ENCODE results near the gene RAP2C.

The RAP2C gene

DNA sequence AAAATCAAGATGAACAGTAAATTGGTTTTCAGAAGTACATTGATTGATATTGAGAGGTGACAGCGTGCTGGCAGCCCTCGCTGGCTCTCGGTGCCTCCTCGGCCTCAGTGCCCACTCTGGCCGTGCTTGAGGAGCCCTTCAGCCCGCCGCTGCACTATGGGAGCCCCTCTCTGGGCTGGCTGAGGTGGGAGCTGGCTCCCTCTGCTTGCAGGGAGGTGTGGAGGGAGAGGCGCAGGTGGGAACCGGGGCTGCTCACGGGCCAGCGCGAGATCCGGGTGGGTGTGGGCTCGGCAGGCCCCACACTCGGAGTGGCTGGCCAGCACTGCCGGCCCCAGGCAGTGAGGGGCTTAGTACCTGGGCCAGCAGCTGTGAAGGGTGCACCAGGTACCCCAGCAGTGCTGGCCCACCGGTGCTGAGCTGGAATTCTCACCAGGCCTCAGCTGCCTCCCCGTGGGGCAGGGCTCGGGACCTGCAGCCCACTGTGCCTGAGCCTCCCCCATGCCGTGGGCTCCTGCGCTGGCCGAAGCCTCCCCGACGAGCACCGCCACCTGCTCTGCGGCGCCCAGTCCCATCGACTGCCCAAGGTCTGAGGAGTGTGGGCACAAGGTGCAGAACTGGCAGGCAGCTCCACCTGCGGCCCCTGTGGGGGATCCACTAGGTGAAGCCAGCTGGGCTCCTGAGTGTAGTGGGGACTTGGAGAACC lies 25.2 kb downstream of the RAP2C start:
- H3K9me3 ChIP-seq (ENCODE audit: control insufficient read depth, insufficient read depth, low read depth, low read length), result peaks cover 8% of the 10 kb centered on the region
- TF ChIP-seq ZNF155 (tag by site-specific recombination; IDR thresholded peaks at IDR 0.05), result no peak
- no peak for TF ChIP-seq ZNF585B (tag by site-specific recombination; IDR thresholded peaks at IDR 0.05)
- TF ChIP-seq ZNF214 (tag by site-specific recombination; IDR thresholded peaks at IDR 0.05; ENCODE audit: borderline replicate concordance), result no peak
- H3K4me3 ChIP-seq (ENCODE audit: low read depth, low read length), result no peak overlapping the region
- ChIA-PET CTCF (no interaction called here), POLR2A (no interaction called here)
- no peak overlapping the region for H3K27ac ChIP-seq (ENCODE audit: extremely low read depth, low read depth, low read length)
- H3K36me3 ChIP-seq (ENCODE audit: control insufficient read depth in 2 of 2, insufficient read depth in 1 of 2, low read length in 2 of 2), result no peaks in the 10 kb centered on the region
- H3K4me1 ChIP-seq (ENCODE audit: control insufficient read depth, insufficient read depth, low read length), result no peaks in the 10 kb centered on the region

DNA sequence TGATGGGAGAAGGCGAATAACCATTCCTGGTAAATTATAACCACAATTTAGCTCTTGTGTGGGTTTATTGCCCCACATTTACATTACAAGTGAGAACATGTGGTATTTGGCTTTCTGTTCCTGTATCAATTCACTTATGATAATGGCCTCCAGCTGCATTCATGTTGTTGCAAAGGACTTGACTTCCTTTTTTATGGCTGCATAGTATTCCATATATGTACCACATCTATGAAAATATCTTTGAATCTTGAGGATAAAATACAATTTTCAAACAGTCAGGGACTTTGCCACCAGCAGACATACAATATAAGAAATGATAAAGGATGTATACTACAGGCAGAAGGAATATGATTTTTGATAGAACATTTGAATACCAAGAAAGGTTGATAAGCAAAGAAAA lies 27.3 kb downstream of the RAP2C start:
- no peaks in the 10 kb centered on the region for H3K4me1 ChIP-seq (ENCODE audit: control insufficient read depth, insufficient read depth, low read length)
- TF ChIP-seq, protein P1, sequence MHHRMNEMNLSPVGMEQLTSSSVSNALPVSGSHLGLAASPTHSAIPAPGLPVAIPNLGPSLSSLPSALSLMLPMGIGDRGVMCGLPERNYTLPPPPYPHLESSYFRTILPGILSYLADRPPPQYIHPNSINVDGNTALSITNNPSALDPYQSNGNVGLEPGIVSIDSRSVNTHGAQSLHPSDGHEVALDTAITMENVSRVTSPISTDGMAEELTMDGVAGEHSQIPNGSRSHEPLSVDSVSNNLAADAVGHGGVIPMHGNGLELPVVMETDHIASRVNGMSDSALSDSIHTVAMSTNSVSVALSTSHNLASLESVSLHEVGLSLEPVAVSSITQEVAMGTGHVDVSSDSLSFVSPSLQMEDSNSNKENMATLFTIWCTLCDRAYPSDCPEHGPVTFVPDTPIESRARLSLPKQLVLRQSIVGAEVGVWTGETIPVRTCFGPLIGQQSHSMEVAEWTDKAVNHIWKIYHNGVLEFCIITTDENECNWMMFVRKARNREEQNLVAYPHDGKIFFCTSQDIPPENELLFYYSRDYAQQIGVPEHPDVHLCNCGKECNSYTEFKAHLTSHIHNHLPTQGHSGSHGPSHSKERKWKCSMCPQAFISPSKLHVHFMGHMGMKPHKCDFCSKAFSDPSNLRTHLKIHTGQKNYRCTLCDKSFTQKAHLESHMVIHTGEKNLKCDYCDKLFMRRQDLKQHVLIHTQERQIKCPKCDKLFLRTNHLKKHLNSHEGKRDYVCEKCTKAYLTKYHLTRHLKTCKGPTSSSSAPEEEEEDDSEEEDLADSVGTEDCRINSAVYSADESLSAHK (tag by site-specific recombination; IDR thresholded peaks at IDR 0.05), result no peak
- TF ChIP-seq ZNF146 (tag by site-specific recombination; IDR thresholded peaks at IDR 0.05) (peak; percentile 79), ZNF707 (tag by site-specific recombination; IDR thresholded peaks at IDR 0.05) (no peak), ZNF350 (tag by site-specific recombination; IDR thresholded peaks at IDR 0.05) (no peak)
- TF ChIP-seq, protein P2, sequence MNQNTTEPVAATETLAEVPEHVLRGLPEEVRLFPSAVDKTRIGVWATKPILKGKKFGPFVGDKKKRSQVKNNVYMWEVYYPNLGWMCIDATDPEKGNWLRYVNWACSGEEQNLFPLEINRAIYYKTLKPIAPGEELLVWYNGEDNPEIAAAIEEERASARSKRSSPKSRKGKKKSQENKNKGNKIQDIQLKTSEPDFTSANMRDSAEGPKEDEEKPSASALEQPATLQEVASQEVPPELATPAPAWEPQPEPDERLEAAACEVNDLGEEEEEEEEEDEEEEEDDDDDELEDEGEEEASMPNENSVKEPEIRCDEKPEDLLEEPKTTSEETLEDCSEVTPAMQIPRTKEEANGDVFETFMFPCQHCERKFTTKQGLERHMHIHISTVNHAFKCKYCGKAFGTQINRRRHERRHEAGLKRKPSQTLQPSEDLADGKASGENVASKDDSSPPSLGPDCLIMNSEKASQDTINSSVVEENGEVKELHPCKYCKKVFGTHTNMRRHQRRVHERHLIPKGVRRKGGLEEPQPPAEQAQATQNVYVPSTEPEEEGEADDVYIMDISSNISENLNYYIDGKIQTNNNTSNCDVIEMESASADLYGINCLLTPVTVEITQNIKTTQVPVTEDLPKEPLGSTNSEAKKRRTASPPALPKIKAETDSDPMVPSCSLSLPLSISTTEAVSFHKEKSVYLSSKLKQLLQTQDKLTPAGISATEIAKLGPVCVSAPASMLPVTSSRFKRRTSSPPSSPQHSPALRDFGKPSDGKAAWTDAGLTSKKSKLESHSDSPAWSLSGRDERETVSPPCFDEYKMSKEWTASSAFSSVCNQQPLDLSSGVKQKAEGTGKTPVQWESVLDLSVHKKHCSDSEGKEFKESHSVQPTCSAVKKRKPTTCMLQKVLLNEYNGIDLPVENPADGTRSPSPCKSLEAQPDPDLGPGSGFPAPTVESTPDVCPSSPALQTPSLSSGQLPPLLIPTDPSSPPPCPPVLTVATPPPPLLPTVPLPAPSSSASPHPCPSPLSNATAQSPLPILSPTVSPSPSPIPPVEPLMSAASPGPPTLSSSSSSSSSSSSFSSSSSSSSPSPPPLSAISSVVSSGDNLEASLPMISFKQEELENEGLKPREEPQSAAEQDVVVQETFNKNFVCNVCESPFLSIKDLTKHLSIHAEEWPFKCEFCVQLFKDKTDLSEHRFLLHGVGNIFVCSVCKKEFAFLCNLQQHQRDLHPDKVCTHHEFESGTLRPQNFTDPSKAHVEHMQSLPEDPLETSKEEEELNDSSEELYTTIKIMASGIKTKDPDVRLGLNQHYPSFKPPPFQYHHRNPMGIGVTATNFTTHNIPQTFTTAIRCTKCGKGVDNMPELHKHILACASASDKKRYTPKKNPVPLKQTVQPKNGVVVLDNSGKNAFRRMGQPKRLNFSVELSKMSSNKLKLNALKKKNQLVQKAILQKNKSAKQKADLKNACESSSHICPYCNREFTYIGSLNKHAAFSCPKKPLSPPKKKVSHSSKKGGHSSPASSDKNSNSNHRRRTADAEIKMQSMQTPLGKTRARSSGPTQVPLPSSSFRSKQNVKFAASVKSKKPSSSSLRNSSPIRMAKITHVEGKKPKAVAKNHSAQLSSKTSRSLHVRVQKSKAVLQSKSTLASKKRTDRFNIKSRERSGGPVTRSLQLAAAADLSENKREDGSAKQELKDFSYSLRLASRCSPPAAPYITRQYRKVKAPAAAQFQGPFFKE (tag by site-specific recombination; IDR thresholded peaks at IDR 0.05; ENCODE audit: borderline replicate concordance), result no peak
- TF ChIP-seq, protein P3, sequence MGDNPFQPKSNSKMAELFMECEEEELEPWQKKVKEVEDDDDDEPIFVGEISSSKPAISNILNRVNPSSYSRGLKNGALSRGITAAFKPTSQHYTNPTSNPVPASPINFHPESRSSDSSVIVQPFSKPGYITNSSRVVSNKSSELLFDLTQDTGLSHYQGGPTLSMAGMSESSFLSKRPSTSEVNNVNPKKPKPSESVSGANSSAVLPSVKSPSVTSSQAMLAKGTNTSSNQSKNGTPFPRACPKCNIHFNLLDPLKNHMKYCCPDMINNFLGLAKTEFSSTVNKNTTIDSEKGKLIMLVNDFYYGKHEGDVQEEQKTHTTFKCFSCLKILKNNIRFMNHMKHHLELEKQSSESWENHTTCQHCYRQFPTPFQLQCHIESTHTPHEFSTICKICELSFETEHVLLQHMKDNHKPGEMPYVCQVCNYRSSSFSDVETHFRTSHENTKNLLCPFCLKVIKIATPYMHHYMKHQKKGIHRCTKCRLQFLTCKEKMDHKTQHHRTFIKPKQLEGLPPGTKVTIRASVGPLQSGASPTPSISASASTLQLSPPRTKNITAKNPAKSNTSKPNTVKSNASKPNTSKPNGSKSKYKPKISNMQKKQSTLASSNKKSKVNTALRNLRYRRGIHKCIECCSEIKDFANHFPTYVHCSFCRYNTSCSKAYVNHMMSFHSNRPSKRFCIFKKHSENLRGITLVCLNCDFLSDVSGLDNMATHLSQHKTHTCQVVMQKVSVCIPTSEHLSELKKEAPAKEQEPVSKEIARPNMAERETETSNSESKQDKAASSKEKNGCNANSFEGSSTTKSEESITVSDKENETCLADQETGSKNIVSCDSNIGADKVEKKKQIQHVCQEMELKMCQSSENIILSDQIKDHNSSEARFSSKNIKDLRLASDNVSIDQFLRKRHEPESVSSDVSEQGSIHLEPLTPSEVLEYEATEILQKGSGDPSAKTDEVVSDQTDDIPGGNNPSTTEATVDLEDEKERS (tag by site-specific recombination; IDR thresholded peaks at IDR 0.05), result 0 out of 2 replicates have a peak, but pooled peaks have one; percentile 53
- no peaks in the 10 kb centered on the region for H3K36me3 ChIP-seq (ENCODE audit: control insufficient read depth in 2 of 2, insufficient read depth in 1 of 2, low read length in 2 of 2)
- no peak overlapping the region for H3K4me3 ChIP-seq (ENCODE audit: low read depth, low read length)
- H3K27ac ChIP-seq (ENCODE audit: extremely low read depth, low read depth, low read length), result no peak overlapping the region
- CTCF ChIA-PET, result interaction anchor here (0.5 kb wide), 1 partner anchor 41 kb away, joined by 3 read pairs; no protein-coding TSS in a partner anchor
- POLR2A ChIA-PET, result no interaction called here
- H3K9me3 ChIP-seq (ENCODE audit: control insufficient read depth, insufficient read depth, low read depth, low read length), result peaks cover 8% of the 10 kb centered on the region

Data from HEK293 (cell line).